ENCODE data around the gene PADI1.
A peak's percentile ranks its signal among the peaks of the same experiment; 100 is the strongest.

The PADI1 gene

GRCh38 chr1:17251701-17252376 lies 46.9 kb downstream of the PADI1 start:
- ChIA-PET POLR2A (no interaction called here), CTCF (no interaction called here)
- H3K4me1 ChIP-seq (ENCODE audit: control insufficient read depth, insufficient read depth, low read length) = no peaks in the 10 kb centered on the region
- no peaks in the 10 kb centered on the region for H3K36me3 ChIP-seq (ENCODE audit: control insufficient read depth in 2 of 2, insufficient read depth in 1 of 2, low read length in 2 of 2)
- H3K27ac ChIP-seq (ENCODE audit: extremely low read depth, low read depth, low read length) = no peak overlapping the region
- TF ChIP-seq ZNF214 (tag by site-specific recombination; IDR thresholded peaks at IDR 0.05; ENCODE audit: borderline replicate concordance) = no peak
- TF ChIP-seq ZNF707 (tag by site-specific recombination; IDR thresholded peaks at IDR 0.05) = no peak
- no peak for TF ChIP-seq ZNF354C (tag by site-specific recombination; IDR thresholded peaks at IDR 0.05; ENCODE audit: borderline replicate concordance, low read depth)
- no peak for TF ChIP-seq REST (tag by site-specific recombination; IDR thresholded peaks at IDR 0.05)
- no peak for TF ChIP-seq ZBTB6 (tag by site-specific recombination; IDR thresholded peaks at IDR 0.05)
- no peak for TF ChIP-seq ZSCAN4 (tag by site-specific recombination; IDR thresholded peaks at IDR 0.05)
- no peak for TF ChIP-seq ZNF112 (tag by site-specific recombination; IDR thresholded peaks at IDR 0.05)
- TF ChIP-seq ZFP41 (tag by site-specific recombination; IDR thresholded peaks at IDR 0.05; ENCODE audit: borderline replicate concordance) = no peak
- no peak for TF ChIP-seq BCL6B (tag by site-specific recombination; IDR thresholded peaks at IDR 0.05)
- H3K4me3 ChIP-seq (ENCODE audit: low read depth, low read length) = no peak overlapping the region
- no peaks in the 10 kb centered on the region for H3K9me3 ChIP-seq (ENCODE audit: control insufficient read depth, insufficient read depth, low read depth, low read length)

GRCh38 chr1:17255336-17255735 lies 50.4 kb downstream of the PADI1 start:
- H3K9me3 ChIP-seq (ENCODE audit: control insufficient read depth, insufficient read depth, low read depth, low read length) = no peaks in the 10 kb centered on the region
- no peaks in the 10 kb centered on the region for H3K4me1 ChIP-seq (ENCODE audit: control insufficient read depth, insufficient read depth, low read length)
- ChIA-PET POLR2A (no interaction called here), CTCF (interaction anchor here (5.7 kb wide), 1 partner anchor 19 kb away, joined by 25 read pairs; no protein-coding TSS in a partner anchor)
- TF ChIP-seq ZNF37A (tag by site-specific recombination; IDR thresholded peaks at IDR 0.05) (no peak), EGR2 (tag by site-specific recombination; IDR thresholded peaks at IDR 0.05; ENCODE audit: low read depth) (no peak)
- H3K27ac ChIP-seq (ENCODE audit: extremely low read depth, low read depth, low read length) = no peak overlapping the region
- no peak overlapping the region for H3K4me3 ChIP-seq (ENCODE audit: low read depth, low read length)
- no peaks in the 10 kb centered on the region for H3K36me3 ChIP-seq (ENCODE audit: control insufficient read depth in 2 of 2, insufficient read depth in 1 of 2, low read length in 2 of 2)

- CTCF ChIA-PET = interaction anchor here (0.6 to 5.7 kb wide), 4 partner anchors 16 to 297 kb away, joined by 3 to 25 read pairs (median 8); no protein-coding TSS in a partner anchor
- Histone ChIP-seq H3K9me3 (ENCODE audit: control insufficient read depth, insufficient read depth, low read depth, low read length) (no peaks in the 10 kb centered on the region), H3K4me1 (ENCODE audit: control insufficient read depth, insufficient read depth, low read length) (no peaks in the 10 kb centered on the region), H3K4me3 (ENCODE audit: low read depth, low read length) (no peak overlapping the region), H3K36me3 (ENCODE audit: control insufficient read depth in 2 of 2, insufficient read depth in 1 of 2, low read length in 2 of 2) (no peaks in the 10 kb centered on the region), H3K27ac (ENCODE audit: extremely low read depth, low read depth, low read length) (no peak overlapping the region)
- TF ChIP-seq ZBTB1 (tag by site-specific recombination; IDR thresholded peaks at IDR 0.05) (no peak), SCRT2 (tag by site-specific recombination; IDR thresholded peaks at IDR 0.05) (peak; percentile 96), ZIC2 (tag by site-specific recombination; IDR thresholded peaks at IDR 0.05) (peak; percentile 94), SCRT1 (tag by site-specific recombination; IDR thresholded peaks at IDR 0.05; ENCODE audit: borderline replicate concordance) (peak; percentile 82), ZNF544 (tag by site-specific recombination; IDR thresholded peaks at IDR 0.05) (no peak), ZNF292 (tag by site-specific recombination; IDR thresholded peaks at IDR 0.05; ENCODE audit: borderline replicate concordance, low read depth) (no peak), ZNF169 (tag by site-specific recombination; IDR thresholded peaks at IDR 0.05) (no peak)
- POLR2A ChIA-PET = no interaction called here
Measured at GRCh38 chr1:17258116-17258757, 53.3 kb downstream of the PADI1 start.

Measured in HEK293 (cell line).